Measurements from ENCODE around the gene HMGB4. TPM values are rescaled to one million over a fixed set of nuclear protein-coding genes. Genes with fewer than 3 reads are reported as not detected.
A peak's percentile ranks its signal among the peaks of the same experiment; 100 is the strongest.

The HMGB4 gene, protein sequence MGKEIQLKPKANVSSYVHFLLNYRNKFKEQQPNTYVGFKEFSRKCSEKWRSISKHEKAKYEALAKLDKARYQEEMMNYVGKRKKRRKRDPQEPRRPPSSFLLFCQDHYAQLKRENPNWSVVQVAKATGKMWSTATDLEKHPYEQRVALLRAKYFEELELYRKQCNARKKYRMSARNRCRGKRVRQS
- polyA plus RNA-seq (not detected in 3 replicates), polyA minus RNA-seq (not detected in 3 replicates)
- not detected for polyA plus RNA-seq (2011; ENCODE audit: low read depth)
- not detected in 2 replicates for polyA plus RNA-seq (2011; cell fraction: cytosol; rRNA removed)
- not detected in 2 replicates for polyA plus RNA-seq (2011; cell fraction: nucleus; rRNA removed)
- not detected in 2 replicates for polyA plus RNA-seq (2012; ENCODE audit: low replicate concordance)
- not detected for polyA minus RNA-seq (2011; cell fraction: cytosol; rRNA and poly(A)+ RNA removed)
- not detected in 2 replicates for polyA minus RNA-seq (2011; cell fraction: nucleus; rRNA and poly(A)+ RNA removed)

DNA sequence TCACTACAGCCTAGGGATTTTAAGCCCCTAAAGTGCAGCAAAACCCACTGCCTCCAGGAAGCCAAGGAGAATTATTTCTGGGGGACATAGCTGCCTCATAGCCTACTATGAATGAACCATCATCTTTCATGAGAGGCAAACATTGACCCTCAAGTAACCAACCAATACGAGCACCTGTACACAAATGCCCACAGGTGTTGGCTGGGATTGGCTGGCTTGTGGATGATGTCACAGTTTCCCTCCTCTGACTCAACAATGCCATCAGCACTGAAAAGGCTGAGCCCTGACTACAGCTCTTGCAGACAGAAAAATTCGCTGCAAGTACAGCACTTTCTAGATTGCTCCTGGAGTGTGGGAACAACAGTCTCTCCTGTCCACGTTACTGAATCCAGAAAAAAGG, at the start of gene HMGB4:
TSS of gene HMGB4 (plus strand) at position 301 of the 400 bp plus-strand sequence. CDS start 113 bp downstream, outside the sequence.
- Histone ChIP-seq H4K20me1 (ENCODE audit: control insufficient read depth, extremely low read depth, insufficient read depth, low read length) (no peaks in the 10 kb centered on the region), H3K4me2 (ENCODE audit: control insufficient read depth, extremely low read depth, insufficient read depth, low read depth, low read length) (no peak within 1 kb of the TSS), H3K9ac (ENCODE audit: control insufficient read depth, extremely low read depth, insufficient read depth, low read length) (no peak within 1 kb of the TSS), H3K9me3 (ENCODE audit: control insufficient read depth, low read depth, low read length) (no peaks in the 10 kb centered on the region), H3K4me3 (ENCODE audit: control insufficient read depth in 2 of 3, extremely low read depth in 1 of 3, insufficient read depth in 2 of 3, low read depth in 1 of 3, low read length in 3 of 3) (no peak within 1 kb of the TSS), H3K79me2 (ENCODE audit: control insufficient read depth, insufficient read depth, low read length) (no peaks in the 10 kb centered on the region), H3K36me3 (ENCODE audit: control insufficient read depth in 2 of 2, extremely low read depth in 1 of 2, insufficient read depth in 2 of 2, low read length in 2 of 2) (no peaks in the 10 kb centered on the region), H3K4me1 (ENCODE audit: control insufficient read depth, extremely low read depth, insufficient read depth, low read length) (no peaks in the 10 kb centered on the region), H2AFZ (ENCODE audit: control insufficient read depth, low read length) (no peak within 1 kb of the TSS), H3K27ac (ENCODE audit: control insufficient read depth, insufficient read depth, low read length) (no peak within 1 kb of the TSS), H3K27me3 (ENCODE audit: control insufficient read depth, extremely low read depth, insufficient read depth, low read length) (no peaks in the 10 kb centered on the region), H3K9me1 (ENCODE audit: control insufficient read depth, extremely low read depth, insufficient read depth, low read length) (no peaks in the 10 kb centered on the region)
- TF ChIP-seq EZH2 (IDR thresholded peaks at IDR 0.05; ENCODE audit: low read length), result no peak
- TF ChIP-seq, protein P1, sequence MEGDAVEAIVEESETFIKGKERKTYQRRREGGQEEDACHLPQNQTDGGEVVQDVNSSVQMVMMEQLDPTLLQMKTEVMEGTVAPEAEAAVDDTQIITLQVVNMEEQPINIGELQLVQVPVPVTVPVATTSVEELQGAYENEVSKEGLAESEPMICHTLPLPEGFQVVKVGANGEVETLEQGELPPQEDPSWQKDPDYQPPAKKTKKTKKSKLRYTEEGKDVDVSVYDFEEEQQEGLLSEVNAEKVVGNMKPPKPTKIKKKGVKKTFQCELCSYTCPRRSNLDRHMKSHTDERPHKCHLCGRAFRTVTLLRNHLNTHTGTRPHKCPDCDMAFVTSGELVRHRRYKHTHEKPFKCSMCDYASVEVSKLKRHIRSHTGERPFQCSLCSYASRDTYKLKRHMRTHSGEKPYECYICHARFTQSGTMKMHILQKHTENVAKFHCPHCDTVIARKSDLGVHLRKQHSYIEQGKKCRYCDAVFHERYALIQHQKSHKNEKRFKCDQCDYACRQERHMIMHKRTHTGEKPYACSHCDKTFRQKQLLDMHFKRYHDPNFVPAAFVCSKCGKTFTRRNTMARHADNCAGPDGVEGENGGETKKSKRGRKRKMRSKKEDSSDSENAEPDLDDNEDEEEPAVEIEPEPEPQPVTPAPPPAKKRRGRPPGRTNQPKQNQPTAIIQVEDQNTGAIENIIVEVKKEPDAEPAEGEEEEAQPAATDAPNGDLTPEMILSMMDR (optimal IDR thresholded peaks at IDR 0.05 in 1 of 3, IDR thresholded peaks at IDR 0.05 in 1 of 3, conservative IDR thresholded peaks at IDR 0.05 in 1 of 3; ENCODE audit: extremely low read depth in 1 of 3, insufficient read depth in 2 of 3, low read length in 3 of 3), result no peak
- DNase-seq (ENCODE audit: low read depth, low spot score), result no peak
- FAIRE-seq, result no peak
- dilution Hi-C loops (cut with MboI; ENCODE audit: extremely low pct_ligation_motif_present, low sequenced_read_pairs), result no loop called here

DNA sequence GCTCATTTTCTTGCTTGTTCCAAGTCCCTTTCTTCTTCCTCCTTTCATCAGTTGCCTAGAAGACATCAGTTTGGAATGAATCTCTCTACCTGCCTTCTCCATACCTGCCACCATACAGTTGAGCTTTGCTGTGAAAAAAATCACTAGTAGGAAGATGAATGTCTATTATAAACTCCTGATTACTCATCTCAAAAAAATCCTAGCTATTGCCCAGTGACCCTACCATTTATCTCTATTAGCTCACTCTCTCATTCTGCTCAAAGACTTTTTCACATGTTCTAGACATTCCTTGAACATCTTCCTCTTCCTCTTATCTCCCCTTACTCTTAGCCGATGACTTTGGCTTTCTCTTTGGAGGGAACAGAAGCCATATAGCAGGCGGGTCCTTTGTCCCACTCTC, 49.7 kb upstream of the HMGB4 start:
- FAIRE-seq (peak; percentile 44), DNase-seq (ENCODE audit: low read depth, low spot score) (no peak)

More for the DNA sequence above, 49.7 kb upstream of the HMGB4 start:
- Histone ChIP-seq H3K4me3 (ENCODE audit: control insufficient read depth in 2 of 3, extremely low read depth in 1 of 3, insufficient read depth in 2 of 3, low read depth in 1 of 3, low read length in 3 of 3) (no peak overlapping the region), H3K79me2 (ENCODE audit: control insufficient read depth, insufficient read depth, low read length) (no peaks in the 10 kb centered on the region), H2AFZ (ENCODE audit: control insufficient read depth, low read length) (no peak overlapping the region), H3K9me1 (ENCODE audit: control insufficient read depth, extremely low read depth, insufficient read depth, low read length) (no peaks in the 10 kb centered on the region), H4K20me1 (ENCODE audit: control insufficient read depth, extremely low read depth, insufficient read depth, low read length) (no peaks in the 10 kb centered on the region), H3K36me3 (ENCODE audit: control insufficient read depth in 2 of 2, extremely low read depth in 1 of 2, insufficient read depth in 2 of 2, low read length in 2 of 2) (no peaks in the 10 kb centered on the region), H3K9me3 (ENCODE audit: control insufficient read depth, low read depth, low read length) (no peaks in the 10 kb centered on the region), H3K4me1 (ENCODE audit: control insufficient read depth, extremely low read depth, insufficient read depth, low read length) (peaks cover 10% of the 10 kb centered on the region), H3K4me2 (ENCODE audit: control insufficient read depth, extremely low read depth, insufficient read depth, low read depth, low read length) (no peak overlapping the region), H3K27me3 (ENCODE audit: control insufficient read depth, extremely low read depth, insufficient read depth, low read length) (no peaks in the 10 kb centered on the region), H3K9ac (ENCODE audit: control insufficient read depth, extremely low read depth, insufficient read depth, low read length) (no peak overlapping the region), H3K27ac (ENCODE audit: control insufficient read depth, insufficient read depth, low read length) (no peak overlapping the region)
- dilution Hi-C loops (cut with MboI; ENCODE audit: extremely low pct_ligation_motif_present, low sequenced_read_pairs), result no loop called here
- TF ChIP-seq, protein P1 (optimal IDR thresholded peaks at IDR 0.05 in 1 of 3, IDR thresholded peaks at IDR 0.05 in 1 of 3, conservative IDR thresholded peaks at IDR 0.05 in 1 of 3; ENCODE audit: extremely low read depth in 1 of 3, insufficient read depth in 2 of 3, low read length in 3 of 3), result no peak
- TF ChIP-seq EZH2 (IDR thresholded peaks at IDR 0.05; ENCODE audit: low read length), result no peak

All from keratinocyte (primary cell).